Left lung (tissue), 10 donors: ENCODE measurements around the gene UBR4. TPM values are rescaled to one million over a fixed set of nuclear protein-coding genes. Genes with fewer than 3 reads are reported as not detected.

Source experiments
- ATAC-seq: fragments of 200-7000 bp; cut with Tn5 transposase; one replicate; pipeline ENCODE4 v1.9.1; 2020; ENCODE audit warnings: moderate library complexity
- DNase-seq, 4 donors: peaks; one replicate each; pipeline ENCODE4 v3.0.0-alpha.2; 2013 to 2020
- H3K27ac ChIP-seq, 2 donors: fragments of 200-600 bp; sonication (generic) in 1 of 2; one replicate each; pipeline versions ENCODE4 v1.5.0 to v1.8.0; 2020 to 2021
- H3K27me3 ChIP-seq, 2 donors: fragments of 200-600 bp; sonication (generic) in 1 of 2; one replicate each; pipeline versions ENCODE4 v1.5.0 to v1.8.0; 2020 to 2021
- H3K36me3 ChIP-seq, 2 donors: fragments of 200-600 bp; sonication (generic) in 1 of 2; one replicate each; pipeline versions ENCODE4 v1.5.0 to v1.8.0; 2020 to 2021
- H3K4me1 ChIP-seq, 2 donors: fragments of 200-600 bp; one replicate each; pipeline ENCODE4 v1.8.0; 2021
- H3K4me3 ChIP-seq, 2 donors: fragments of 200-600 bp; sonication (generic) in 1 of 2; one replicate each; pipeline versions ENCODE4 v1.5.0 to v1.8.0; 2020 to 2021; ENCODE audit warnings: mild to moderate bottlenecking in 1 of 2
- H3K9me3 ChIP-seq, 2 donors: fragments of 200-600 bp; sonication (generic) in 1 of 2; one replicate each; pipeline versions ENCODE4 v1.5.0 to v1.8.0; 2020 to 2021
- intact Hi-C, 2 donors: fragments of 100-400 bp; cut with DNase I; formaldehyde crosslinking; loops; one replicate each; pipeline versions ENCODE4 v1.11.2 to v1.14.2; 2022
- polyA plus RNA-seq, 6 donors: library from polyadenylated mRNA; unstranded; fragments of 120-200 nt; gene quantifications; one replicate each; pipeline ENCODE4 v1.2.1, GENCODE V29; 2013; ENCODE audit not compliant: insufficient read length in 6 of 6
- total RNA-seq, 2 donors: library from RNA; stranded (reverse); fragmentation: NEBNext Ultra II Directional; extraction: Animal tissue kit (Norgen Biotek cat#: 25700); gene quantifications; one replicate each; pipeline ENCODE4 v1.2.1, GENCODE V29; 2021
- TF ChIP-seq, protein P1 (sequence below), 2 donors: fragments of 200-600 bp; sonication (generic) in 1 of 2; IDR thresholded peaks; one replicate each; pipeline versions ENCODE4 v1.5.0 to v1.8.0; 2021; ENCODE audit warnings: antibody characterized with exemption in 2 of 2
- donor health status: DM: no; HTN: yes; CAD: no.
- donor health status: DM: no; HTN: no; CAD: no.

The UBR4 gene
- total and polyA plus RNA-seq, 8 donors: 95.9 to 130 (median 109) TPM

DNA sequence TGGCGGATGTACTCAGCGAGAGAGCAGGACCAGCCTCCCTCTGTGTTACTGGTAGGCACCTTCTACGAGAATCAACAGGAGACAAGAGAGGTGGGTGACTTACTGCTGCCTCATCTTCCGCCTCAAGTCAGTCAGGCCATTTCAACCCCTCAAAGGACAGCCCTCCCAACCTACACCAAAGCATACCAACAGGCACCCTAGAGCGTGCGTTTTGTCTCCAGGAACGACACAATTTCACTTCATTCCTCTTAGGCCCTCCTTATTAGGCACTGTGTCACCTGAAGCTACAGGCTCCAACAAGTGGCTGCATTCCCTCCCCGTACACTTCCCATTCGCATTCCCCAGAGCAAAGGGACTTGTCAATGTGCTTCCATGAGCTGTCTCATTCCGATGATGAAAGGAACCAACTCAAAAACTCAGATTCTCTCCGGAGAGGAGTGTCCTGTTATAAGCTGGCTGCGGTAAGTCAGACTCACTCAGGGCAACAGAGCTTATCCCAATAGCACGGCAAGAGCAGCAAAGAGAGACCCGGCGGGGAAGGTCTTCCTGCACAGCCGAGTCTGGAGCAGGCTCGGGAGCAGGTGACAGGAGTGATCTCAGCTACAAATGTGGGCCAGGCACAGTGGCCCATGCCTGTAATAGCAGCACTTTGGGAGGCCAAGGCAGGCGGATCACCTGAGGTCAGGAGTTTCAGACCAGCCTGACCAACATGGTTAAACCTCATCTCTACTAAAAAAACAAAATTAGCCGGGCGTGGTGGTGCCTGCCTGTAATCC lies 133.0 kb downstream of the UBR4 start:
- Histone ChIP-seq H3K27ac (no peak overlapping the region), H3K9me3 (no peaks in the 10 kb centered on the region), H3K4me1 (peaks cover 14 to 45% of the 10 kb centered on the region in 2 donors), H3K4me3 (no peak overlapping the region), H3K36me3 (peaks cover 6 to 98% of the 10 kb centered on the region in 2 donors), H3K27me3 (no peaks in the 10 kb centered on the region)
- DNase-seq (no peak), ATAC-seq (no peak)
- TF ChIP-seq, protein P1, sequence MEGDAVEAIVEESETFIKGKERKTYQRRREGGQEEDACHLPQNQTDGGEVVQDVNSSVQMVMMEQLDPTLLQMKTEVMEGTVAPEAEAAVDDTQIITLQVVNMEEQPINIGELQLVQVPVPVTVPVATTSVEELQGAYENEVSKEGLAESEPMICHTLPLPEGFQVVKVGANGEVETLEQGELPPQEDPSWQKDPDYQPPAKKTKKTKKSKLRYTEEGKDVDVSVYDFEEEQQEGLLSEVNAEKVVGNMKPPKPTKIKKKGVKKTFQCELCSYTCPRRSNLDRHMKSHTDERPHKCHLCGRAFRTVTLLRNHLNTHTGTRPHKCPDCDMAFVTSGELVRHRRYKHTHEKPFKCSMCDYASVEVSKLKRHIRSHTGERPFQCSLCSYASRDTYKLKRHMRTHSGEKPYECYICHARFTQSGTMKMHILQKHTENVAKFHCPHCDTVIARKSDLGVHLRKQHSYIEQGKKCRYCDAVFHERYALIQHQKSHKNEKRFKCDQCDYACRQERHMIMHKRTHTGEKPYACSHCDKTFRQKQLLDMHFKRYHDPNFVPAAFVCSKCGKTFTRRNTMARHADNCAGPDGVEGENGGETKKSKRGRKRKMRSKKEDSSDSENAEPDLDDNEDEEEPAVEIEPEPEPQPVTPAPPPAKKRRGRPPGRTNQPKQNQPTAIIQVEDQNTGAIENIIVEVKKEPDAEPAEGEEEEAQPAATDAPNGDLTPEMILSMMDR (IDR thresholded peaks at IDR 0.05): no peak
- intact Hi-C loops: no loop called here

- Histone ChIP-seq H3K4me1 (peaks cover 8 to 26% of the 10 kb centered on the region in 2 donors), H3K27ac (peak overlapping the region in 1 of 2 donors; percentile 13), H3K27me3 (no peaks in the 10 kb centered on the region), H3K4me3 (no peak overlapping the region), H3K36me3 (peaks cover 6 to 84% of the 10 kb centered on the region in 2 donors), H3K9me3 (no peaks in the 10 kb centered on the region)
- peak in 1 of 4 donors; percentile 50 for DNase-seq
- TF ChIP-seq, protein P1 (IDR thresholded peaks at IDR 0.05): no peak
- ATAC-seq: peak; percentile 77
- intact Hi-C loops: no loop called here
Measured at GRCh38 chr1:19074902-19075721, 135.0 kb downstream of the UBR4 start.

GRCh38 chr1:19074361-19074901 lies 135.6 kb downstream of the UBR4 start:
- no peak overlapping the region for H3K4me3 ChIP-seq
- no peaks in the 10 kb centered on the region for H3K27me3 ChIP-seq
- H3K4me1 ChIP-seq: peaks cover 4 to 20% of the 10 kb centered on the region in 2 donors
- DNase-seq (no peak), ATAC-seq (no peak)
- no peaks in the 10 kb centered on the region for H3K9me3 ChIP-seq
- peak overlapping the region in 1 of 2 donors; percentile 13 for H3K27ac ChIP-seq
- TF ChIP-seq, protein P1 (IDR thresholded peaks at IDR 0.05): no peak
- peaks cover 6 to 77% of the 10 kb centered on the region in 2 donors for H3K36me3 ChIP-seq
- intact Hi-C loops: no loop called here

GRCh38 chr1:19073311-19074186 lies 136.5 kb downstream of the UBR4 start:
- H3K27ac ChIP-seq: no peak overlapping the region
- intact Hi-C loops: no loop called here

More at GRCh38 chr1:19073311-19074186, 136.5 kb downstream of the UBR4 start:
- Histone ChIP-seq H3K4me3 (no peak overlapping the region), H3K4me1 (peaks cover 3 to 12% of the 10 kb centered on the region in 2 donors), H3K36me3 (peaks cover 6 to 69% of the 10 kb centered on the region in 2 donors), H3K27me3 (no peaks in the 10 kb centered on the region), H3K9me3 (no peaks in the 10 kb centered on the region)
- no peak for ATAC-seq
- DNase-seq: peak in 1 of 4 donors; percentile 56
- TF ChIP-seq, protein P1 (IDR thresholded peaks at IDR 0.05): no peak
